IPS-18a (cell line): ENCODE results near the gene IL1RAP.
"Not testable (repeated sequence)": the region's sequence is repeated elsewhere in the genome, so short reads cannot be mapped to it uniquely, and the experiment has no call there.

ENCODE experiments used
- H3K27ac ChIP-seq: one replicate; pipeline ENCODE4 v1.5.1; 2013; ENCODE audit warnings: low read length
- H3K27me3 ChIP-seq: one replicate; pipeline ENCODE4 v1.6.1; 2013; ENCODE audit warnings: mild to moderate bottlenecking, low read length; ENCODE audit not compliant: control insufficient read depth, insufficient read depth
- H3K36me3 ChIP-seq: one replicate; pipeline ENCODE4 v1.6.1; 2013; ENCODE audit warnings: low read depth, low read length; ENCODE audit not compliant: control insufficient read depth
- H3K4me1 ChIP-seq: one replicate; pipeline ENCODE4 v1.6.1; 2013; ENCODE audit warnings: low read depth, low read length; ENCODE audit not compliant: control insufficient read depth
- H3K4me3 ChIP-seq: one replicate; pipeline ENCODE4 v1.5.1; 2013; ENCODE audit warnings: low read length
- H3K9ac ChIP-seq: one replicate; pipeline ENCODE4 v1.6.1; 2013; ENCODE audit warnings: mild to moderate bottlenecking, low read length, moderate library complexity
- H3K9me3 ChIP-seq: one replicate; pipeline ENCODE4 v1.6.1; 2013; ENCODE audit warnings: low read depth, low read length; ENCODE audit not compliant: control insufficient read depth

The IL1RAP gene

GRCh38 chr3:190513409-190514370, at the start of gene IL1RAP:
TSS of gene IL1RAP (plus strand) at chr3:190514085. CDS start at chr3:190564290, 50,205 bp downstream.
- Histone ChIP-seq H3K36me3 (no peaks in the 10 kb centered on the region), H3K27me3 (peaks cover 51% of the 10 kb centered on the region), H3K9ac (no peak within 1 kb of the TSS), H3K9me3 (no peaks in the 10 kb centered on the region), H3K27ac (no peak within 1 kb of the TSS), H3K4me1 (no peaks in the 10 kb centered on the region), H3K4me3 (peak within 1 kb of the TSS; percentile 85)

GRCh38 chr3:190467922-190468321, 46.0 kb upstream of the IL1RAP start:
- no peaks in the 10 kb centered on the region for H3K9me3 ChIP-seq
- no peak overlapping the region for H3K27ac ChIP-seq
- H3K4me1 ChIP-seq: no peaks in the 10 kb centered on the region
- H3K27me3 ChIP-seq: no peaks in the 10 kb centered on the region
- H3K36me3 ChIP-seq: no peaks in the 10 kb centered on the region
- H3K4me3 ChIP-seq: no peak overlapping the region
- no peak overlapping the region for H3K9ac ChIP-seq

GRCh38 chr3:190473261-190473660, 40.6 kb upstream of the IL1RAP start:
- H3K27me3 ChIP-seq, H3K27ac ChIP-seq, H3K4me1 ChIP-seq, H3K9me3 ChIP-seq, H3K4me3 ChIP-seq, H3K36me3 ChIP-seq, H3K9ac ChIP-seq: not testable (repeated sequence)

GRCh38 chr3:190481779-190482178, 32.1 kb upstream of the IL1RAP start:
- Histone ChIP-seq H3K4me3 (no peak overlapping the region), H3K9ac (no peak overlapping the region), H3K9me3 (no peaks in the 10 kb centered on the region), H3K27me3 (no peaks in the 10 kb centered on the region), H3K27ac (no peak overlapping the region), H3K36me3 (no peaks in the 10 kb centered on the region), H3K4me1 (peaks cover 8% of the 10 kb centered on the region)

GRCh38 chr3:190485830-190486532, 27.9 kb upstream of the IL1RAP start:
- no peak overlapping the region for H3K9ac ChIP-seq
- H3K27me3 ChIP-seq: no peaks in the 10 kb centered on the region
- H3K27ac ChIP-seq: no peak overlapping the region
- no peaks in the 10 kb centered on the region for H3K36me3 ChIP-seq
- peaks cover 8% of the 10 kb centered on the region for H3K4me1 ChIP-seq
- no peaks in the 10 kb centered on the region for H3K9me3 ChIP-seq
- no peak overlapping the region for H3K4me3 ChIP-seq

- no peaks in the 10 kb centered on the region for H3K36me3 ChIP-seq
- H3K9me3 ChIP-seq: no peaks in the 10 kb centered on the region
- no peaks in the 10 kb centered on the region for H3K27me3 ChIP-seq
- peaks cover 8% of the 10 kb centered on the region for H3K4me1 ChIP-seq
- no peak overlapping the region for H3K27ac ChIP-seq
- no peak overlapping the region for H3K4me3 ChIP-seq
- no peak overlapping the region for H3K9ac ChIP-seq
These were observed 27.4 kb upstream of the IL1RAP start for GRCh38 chr3:190486533-190486864.

GRCh38 chr3:190486908-190487607, 26.8 kb upstream of the IL1RAP start:
- peaks cover 8% of the 10 kb centered on the region for H3K4me1 ChIP-seq
- H3K9me3 ChIP-seq: no peaks in the 10 kb centered on the region
- no peak overlapping the region for H3K9ac ChIP-seq
- H3K27me3 ChIP-seq: no peaks in the 10 kb centered on the region
- no peak overlapping the region for H3K4me3 ChIP-seq
- no peaks in the 10 kb centered on the region for H3K36me3 ChIP-seq
- H3K27ac ChIP-seq: no peak overlapping the region

- no peak overlapping the region for H3K9ac ChIP-seq
- no peak overlapping the region for H3K4me3 ChIP-seq
- H3K9me3 ChIP-seq: no peaks in the 10 kb centered on the region
- H3K4me1 ChIP-seq: peaks cover 2% of the 10 kb centered on the region
- no peak overlapping the region for H3K27ac ChIP-seq
- no peaks in the 10 kb centered on the region for H3K36me3 ChIP-seq
- no peaks in the 10 kb centered on the region for H3K27me3 ChIP-seq
These were observed 22.3 kb upstream of the IL1RAP start for GRCh38 chr3:190491533-190492054.

GRCh38 chr3:190492129-190492528, 21.8 kb upstream of the IL1RAP start:
- Histone ChIP-seq H3K4me3 (no peak overlapping the region), H3K27ac (no peak overlapping the region)

GRCh38 chr3:190492966-190493365, 20.9 kb upstream of the IL1RAP start:
- Histone ChIP-seq H3K9me3 (no peaks in the 10 kb centered on the region), H3K4me3 (no peak overlapping the region), H3K27me3 (no peaks in the 10 kb centered on the region), H3K9ac (no peak overlapping the region), H3K36me3 (no peaks in the 10 kb centered on the region), H3K27ac (no peak overlapping the region), H3K4me1 (no peaks in the 10 kb centered on the region)

More at GRCh38 chr3:190492129-190492528, 21.8 kb upstream of the IL1RAP start:
- Histone ChIP-seq H3K9ac (no peak overlapping the region), H3K9me3 (no peaks in the 10 kb centered on the region), H3K36me3 (no peaks in the 10 kb centered on the region), H3K27me3 (no peaks in the 10 kb centered on the region), H3K4me1 (no peaks in the 10 kb centered on the region)

GRCh38 chr3:190494907-190495306, 19.0 kb upstream of the IL1RAP start:
- Histone ChIP-seq H3K9me3 (no peaks in the 10 kb centered on the region), H3K27ac (no peak overlapping the region), H3K4me1 (no peaks in the 10 kb centered on the region), H3K4me3 (no peak overlapping the region), H3K27me3 (no peaks in the 10 kb centered on the region), H3K9ac (no peak overlapping the region), H3K36me3 (no peaks in the 10 kb centered on the region)
